ENCODE data around the gene NTRK3.

Gene NTRK3

DNA sequence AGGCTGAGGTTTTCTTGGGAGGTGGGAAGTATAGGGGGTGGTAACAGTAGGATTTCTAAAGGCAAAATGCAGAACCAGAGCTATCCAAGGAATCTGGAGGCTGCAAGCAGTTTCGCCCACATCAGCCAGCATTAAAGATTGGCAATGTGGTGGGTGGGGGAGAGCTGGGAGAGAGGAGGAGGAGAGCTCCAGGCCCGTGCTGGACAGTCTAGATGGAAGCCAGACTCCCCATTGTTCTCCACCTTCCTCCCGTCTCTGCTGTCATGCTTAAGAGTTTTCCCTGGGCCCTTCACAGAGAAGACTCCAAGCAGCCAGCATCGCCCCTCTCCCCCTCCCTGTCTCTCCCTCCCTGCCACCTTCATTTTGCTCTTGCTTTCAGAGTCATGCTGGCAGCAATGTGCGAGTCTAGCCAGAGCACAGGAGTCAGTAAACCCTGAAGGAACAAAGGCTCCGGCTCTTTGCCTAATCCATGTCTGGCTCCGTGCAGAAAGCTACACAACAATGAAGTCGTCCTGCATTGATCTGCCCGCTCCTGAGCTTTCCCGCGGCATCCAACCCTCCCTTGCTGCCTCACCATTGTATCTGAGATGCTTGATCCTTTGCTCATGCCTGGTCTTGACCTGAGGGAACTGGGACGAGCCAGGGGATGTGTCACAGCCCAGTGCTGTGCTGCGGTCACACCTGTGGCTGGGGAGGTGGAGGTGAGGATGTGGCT is 282.9 kb downstream of the NTRK3 start:
- Mint-ChIP-seq H3K27ac (no peak overlapping the region), H3K4me3 (no peak overlapping the region), H3K27me3 (peaks cover 2% of the 10 kb centered on the region), H3K36me3 (no peaks in the 10 kb centered on the region), H3K9me3 (no peaks in the 10 kb centered on the region), H3K4me1 (no peaks in the 10 kb centered on the region)

DNA sequence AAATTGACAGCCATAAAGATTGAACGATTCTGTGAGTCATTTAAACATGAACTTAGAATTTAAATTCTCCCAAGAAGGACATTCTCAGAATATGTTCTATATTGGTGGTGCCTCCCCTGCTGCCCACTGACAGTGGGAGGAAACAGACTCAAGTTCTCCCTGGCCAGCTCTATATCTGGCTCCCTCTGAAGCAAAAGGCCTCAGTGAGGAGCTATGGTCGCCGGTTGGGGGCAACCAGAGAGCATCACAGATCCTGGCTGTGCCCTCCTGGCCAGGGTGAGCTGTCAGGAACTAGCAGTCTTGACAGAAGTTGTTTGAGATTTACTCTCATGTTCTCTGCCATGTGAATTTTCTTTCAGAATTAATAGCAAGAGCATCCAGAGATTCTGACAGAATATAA is 285.5 kb downstream of the NTRK3 start:
- Mint-ChIP-seq H3K9me3 (no peaks in the 10 kb centered on the region), H3K36me3 (no peaks in the 10 kb centered on the region), H3K4me3 (no peak overlapping the region), H3K27me3 (peaks cover 2% of the 10 kb centered on the region), H3K27ac (no peak overlapping the region), H3K4me1 (no peaks in the 10 kb centered on the region)

GRCh38 chr15:87967951-87968350 is 288.6 kb downstream of the NTRK3 start:
- no peaks in the 10 kb centered on the region for H3K4me1 Mint-ChIP-seq
- no peaks in the 10 kb centered on the region for H3K9me3 Mint-ChIP-seq
- no peak overlapping the region for H3K27ac Mint-ChIP-seq
- no peak overlapping the region for H3K4me3 Mint-ChIP-seq
- no peaks in the 10 kb centered on the region for H3K36me3 Mint-ChIP-seq
- peaks cover 4% of the 10 kb centered on the region for H3K27me3 Mint-ChIP-seq

DNA sequence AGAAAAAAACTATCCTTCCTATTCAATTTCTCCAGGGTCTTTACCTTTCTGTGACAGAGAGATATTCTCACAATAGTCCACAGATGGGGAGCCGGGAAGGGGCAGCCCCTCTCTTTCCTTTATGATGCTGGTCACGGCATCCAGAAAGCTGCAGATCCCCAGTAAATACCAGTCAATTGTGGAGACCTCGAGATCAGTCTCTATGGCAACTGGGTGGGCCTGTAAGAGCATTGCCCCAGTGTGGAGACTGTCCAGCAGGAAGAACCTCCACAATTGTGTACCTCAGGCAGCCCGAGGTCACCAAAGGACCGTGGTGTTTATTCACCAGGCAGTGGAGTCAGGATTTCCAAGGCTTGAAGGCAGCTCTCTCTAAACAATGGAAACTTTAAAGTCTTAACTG is 291.2 kb downstream of the NTRK3 start:
- no peak overlapping the region for H3K4me3 Mint-ChIP-seq
- H3K4me1 Mint-ChIP-seq: no peaks in the 10 kb centered on the region
- peaks cover 4% of the 10 kb centered on the region for H3K27me3 Mint-ChIP-seq

DNA sequence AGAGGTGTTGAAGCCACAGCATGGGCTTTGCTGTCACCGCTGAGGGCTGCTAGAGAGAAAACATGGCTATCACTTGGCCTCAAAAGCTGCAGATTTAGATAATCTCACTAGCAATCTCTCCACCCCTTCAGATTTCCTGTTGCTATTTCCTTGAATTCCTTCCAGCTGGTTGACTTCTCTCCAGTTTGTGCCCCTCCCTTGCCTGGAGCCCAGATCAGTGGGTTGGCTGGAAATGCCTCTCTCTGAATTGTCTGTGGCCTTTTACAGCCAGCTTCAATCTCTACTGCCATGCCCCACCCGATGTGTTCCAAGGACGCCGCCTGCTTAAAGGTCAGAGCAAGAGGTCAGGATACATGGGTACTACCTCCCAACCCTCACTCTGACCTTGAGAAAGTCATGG is 294.1 kb downstream of the NTRK3 start:
- Mint-ChIP-seq H3K9me3 (no peaks in the 10 kb centered on the region), H3K36me3 (no peaks in the 10 kb centered on the region)

More for the DNA sequence above, 291.2 kb downstream of the NTRK3 start:
- Mint-ChIP-seq H3K9me3 (no peaks in the 10 kb centered on the region), H3K36me3 (no peaks in the 10 kb centered on the region), H3K27ac (no peak overlapping the region)

DNA sequence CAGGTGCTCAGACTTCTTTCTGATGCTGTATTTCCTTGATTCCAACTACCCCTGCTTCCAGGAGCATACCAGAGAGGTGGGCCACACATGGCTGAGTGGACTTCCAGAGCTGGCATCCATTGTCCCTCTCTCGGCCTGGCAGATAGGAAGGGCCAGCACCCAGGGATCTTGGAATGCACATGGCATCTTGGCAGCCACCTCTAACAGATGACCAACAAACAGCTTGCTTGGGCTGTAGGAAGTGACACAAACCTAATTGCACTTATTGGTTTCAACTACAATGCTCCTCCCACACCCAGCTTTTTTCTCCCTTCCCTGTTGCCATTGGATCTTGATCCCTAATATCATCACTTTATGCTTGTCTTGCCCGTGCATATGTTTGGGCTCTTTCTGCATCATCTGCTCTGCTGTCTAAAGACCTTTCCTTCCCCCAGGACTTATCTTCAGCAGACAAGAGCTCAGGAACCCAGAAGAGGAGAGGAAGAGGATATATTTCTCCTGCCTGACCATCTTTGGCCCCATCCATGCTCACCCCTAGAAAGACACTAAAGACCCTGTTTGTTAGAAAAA is 294.6 kb downstream of the NTRK3 start:
- Mint-ChIP-seq H3K36me3 (no peaks in the 10 kb centered on the region), H3K27ac (no peak overlapping the region), H3K4me1 (no peaks in the 10 kb centered on the region)

More for the DNA sequence above, 294.1 kb downstream of the NTRK3 start:
- Mint-ChIP-seq H3K27me3 (peaks cover 4% of the 10 kb centered on the region), H3K27ac (no peak overlapping the region), H3K4me3 (no peak overlapping the region), H3K4me1 (no peaks in the 10 kb centered on the region)

DNA sequence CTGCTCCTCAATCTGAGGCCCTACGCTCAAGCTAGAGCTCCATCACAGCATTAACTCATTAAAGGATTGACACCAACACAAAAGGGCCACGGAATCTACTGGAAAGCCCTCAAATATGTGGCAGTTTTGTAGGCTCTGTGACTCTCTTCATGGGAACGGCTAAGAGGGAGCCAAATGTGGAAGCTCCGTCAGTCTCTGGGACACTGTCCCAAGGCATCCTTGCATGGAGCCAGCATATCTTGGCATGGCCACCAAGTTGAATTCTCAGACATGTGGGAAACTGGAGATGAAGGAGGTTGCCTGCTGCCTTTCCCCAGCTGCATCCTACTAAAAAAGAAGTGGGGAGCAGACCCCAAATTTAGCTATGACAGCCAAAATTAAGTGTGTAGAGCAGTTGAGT is 296.9 kb downstream of the NTRK3 start:
- Mint-ChIP-seq H3K27ac (no peak overlapping the region), H3K4me3 (no peak overlapping the region), H3K4me1 (no peaks in the 10 kb centered on the region), H3K36me3 (no peaks in the 10 kb centered on the region), H3K27me3 (peaks cover 3% of the 10 kb centered on the region), H3K9me3 (no peaks in the 10 kb centered on the region)

More for the DNA sequence above, 294.6 kb downstream of the NTRK3 start:
- Mint-ChIP-seq H3K9me3 (no peaks in the 10 kb centered on the region), H3K4me3 (no peak overlapping the region), H3K27me3 (peaks cover 4% of the 10 kb centered on the region)

DNA sequence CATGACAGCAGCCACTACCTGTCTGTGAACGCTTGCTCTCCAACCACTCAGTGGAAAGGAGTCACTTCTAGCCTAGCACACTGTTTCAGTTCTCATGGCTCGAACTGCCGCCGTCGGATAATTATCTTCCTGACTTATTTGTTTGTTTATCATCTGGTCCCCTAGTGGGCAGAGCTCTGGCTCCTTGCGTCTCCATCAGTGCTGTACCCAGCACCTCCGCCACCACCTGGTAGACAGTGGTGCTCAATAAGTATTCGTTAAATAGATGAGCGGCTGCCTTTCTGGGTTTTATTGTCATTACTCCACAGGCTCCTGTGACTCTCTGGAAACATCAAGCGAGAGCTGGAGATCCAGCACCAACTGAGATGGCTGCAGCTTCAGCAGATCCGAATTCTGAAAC is 297.5 kb downstream of the NTRK3 start:
- Mint-ChIP-seq H3K4me1 (no peaks in the 10 kb centered on the region), H3K4me3 (no peak overlapping the region), H3K9me3 (no peaks in the 10 kb centered on the region), H3K27me3 (peaks cover 1% of the 10 kb centered on the region), H3K36me3 (no peaks in the 10 kb centered on the region), H3K27ac (no peak overlapping the region)

GRCh38 chr15:87955284-87955909 is 301.1 kb downstream of the NTRK3 start:
- no peak overlapping the region for H3K4me3 Mint-ChIP-seq
- H3K4me1 Mint-ChIP-seq: no peaks in the 10 kb centered on the region
- peaks cover 1% of the 10 kb centered on the region for H3K27me3 Mint-ChIP-seq
- H3K9me3 Mint-ChIP-seq: no peaks in the 10 kb centered on the region
- no peak overlapping the region for H3K27ac Mint-ChIP-seq
- no peaks in the 10 kb centered on the region for H3K36me3 Mint-ChIP-seq

DNA sequence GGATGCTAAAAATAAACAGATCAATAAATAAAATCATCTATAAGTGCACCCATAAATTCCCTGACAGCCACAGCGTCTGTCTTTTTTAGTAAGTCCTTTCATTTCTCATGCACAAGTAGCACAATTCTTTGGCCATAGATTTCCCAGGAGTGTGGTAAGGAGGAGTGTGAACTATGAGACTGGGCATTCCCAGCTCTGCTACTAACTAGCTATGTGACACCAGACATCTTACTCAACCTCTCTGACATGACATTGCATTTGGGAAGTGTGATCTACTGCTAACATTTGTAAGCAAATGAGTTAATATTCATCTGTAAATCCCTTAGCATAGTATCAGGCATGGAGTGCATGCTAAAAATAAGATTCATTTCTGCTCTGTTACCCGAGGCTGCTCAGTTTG is 301.7 kb downstream of the NTRK3 start:
- peaks cover 1% of the 10 kb centered on the region for H3K27me3 Mint-ChIP-seq
- no peak overlapping the region for H3K27ac Mint-ChIP-seq
- no peaks in the 10 kb centered on the region for H3K9me3 Mint-ChIP-seq
- H3K4me1 Mint-ChIP-seq: no peaks in the 10 kb centered on the region
- H3K36me3 Mint-ChIP-seq: no peaks in the 10 kb centered on the region
- no peak overlapping the region for H3K4me3 Mint-ChIP-seq

DNA sequence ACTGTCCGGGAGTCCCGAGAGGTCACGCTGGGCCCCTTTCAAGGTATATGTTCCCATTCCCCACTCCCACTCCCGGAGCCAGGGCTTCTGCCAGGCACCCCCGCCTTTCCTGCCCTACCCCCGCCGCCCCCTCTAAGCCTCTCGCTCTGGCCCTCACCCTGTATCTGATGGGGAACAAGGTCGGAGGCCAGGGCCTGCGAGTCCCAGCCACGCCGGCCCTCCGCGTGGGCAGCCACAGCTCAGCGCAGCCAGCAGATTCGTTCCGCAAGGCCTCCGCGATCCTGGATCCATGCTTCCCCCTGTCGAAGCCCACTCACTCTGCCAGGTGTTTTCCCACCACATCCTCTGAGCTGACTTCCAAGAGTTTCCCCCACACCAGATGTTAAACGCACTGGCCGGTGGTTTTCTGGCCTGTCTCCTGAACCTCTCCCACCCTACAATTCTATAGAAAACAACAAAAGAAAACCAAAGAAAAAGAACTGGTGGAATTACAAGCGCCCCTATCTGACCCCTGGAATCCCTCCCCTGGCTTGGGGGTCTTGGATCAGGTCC is 303.7 kb downstream of the NTRK3 start:
- H3K36me3 Mint-ChIP-seq: no peaks in the 10 kb centered on the region
- H3K4me3 Mint-ChIP-seq: no peak overlapping the region
- H3K27ac Mint-ChIP-seq: no peak overlapping the region
- H3K4me1 Mint-ChIP-seq: no peaks in the 10 kb centered on the region
- no peaks in the 10 kb centered on the region for H3K9me3 Mint-ChIP-seq
- H3K27me3 Mint-ChIP-seq: peaks cover 1% of the 10 kb centered on the region

- H3K27ac Mint-ChIP-seq: no peak overlapping the region
- H3K36me3 Mint-ChIP-seq: no peaks in the 10 kb centered on the region
- H3K27me3 Mint-ChIP-seq: no peaks in the 10 kb centered on the region
Measured at GRCh38 chr15:87949575-87950223, 306.8 kb downstream of the NTRK3 start.

GRCh38 chr15:87949151-87949574 is 307.4 kb downstream of the NTRK3 start:
- H3K4me1 Mint-ChIP-seq: no peaks in the 10 kb centered on the region
- H3K9me3 Mint-ChIP-seq: no peaks in the 10 kb centered on the region
- no peak overlapping the region for H3K27ac Mint-ChIP-seq
- H3K4me3 Mint-ChIP-seq: no peak overlapping the region
- no peaks in the 10 kb centered on the region for H3K36me3 Mint-ChIP-seq
- H3K27me3 Mint-ChIP-seq: no peaks in the 10 kb centered on the region

More at GRCh38 chr15:87949575-87950223, 306.8 kb downstream of the NTRK3 start:
- Mint-ChIP-seq H3K4me1 (no peaks in the 10 kb centered on the region), H3K9me3 (no peaks in the 10 kb centered on the region), H3K4me3 (no peak overlapping the region)

GRCh38 chr15:87947560-87947959 is 309.0 kb downstream of the NTRK3 start:
- no peaks in the 10 kb centered on the region for H3K27me3 Mint-ChIP-seq
- no peaks in the 10 kb centered on the region for H3K36me3 Mint-ChIP-seq
- H3K9me3 Mint-ChIP-seq: no peaks in the 10 kb centered on the region
- no peak overlapping the region for H3K27ac Mint-ChIP-seq
- H3K4me3 Mint-ChIP-seq: no peak overlapping the region
- H3K4me1 Mint-ChIP-seq: no peaks in the 10 kb centered on the region

GRCh38 chr15:87945246-87945645 is 311.3 kb downstream of the NTRK3 start:
- Mint-ChIP-seq H3K27ac (no peak overlapping the region), H3K4me3 (no peak overlapping the region), H3K9me3 (no peaks in the 10 kb centered on the region), H3K36me3 (no peaks in the 10 kb centered on the region), H3K27me3 (no peaks in the 10 kb centered on the region), H3K4me1 (peaks cover 3% of the 10 kb centered on the region)

GRCh38 chr15:87944691-87945090 is 311.8 kb downstream of the NTRK3 start:
- no peak overlapping the region for H3K27ac Mint-ChIP-seq
- H3K27me3 Mint-ChIP-seq: no peaks in the 10 kb centered on the region
- peaks cover 6% of the 10 kb centered on the region for H3K4me1 Mint-ChIP-seq
- no peaks in the 10 kb centered on the region for H3K36me3 Mint-ChIP-seq
- H3K4me3 Mint-ChIP-seq: no peak overlapping the region
- no peaks in the 10 kb centered on the region for H3K9me3 Mint-ChIP-seq
